GM12875 (cell line): ENCODE data around the gene TMEM59L.
"Not testable (repeated sequence)": the region's sequence is repeated elsewhere in the genome, so short reads cannot be mapped to it uniquely, and the experiment has no call there.

Experiments
- H3K4me3 ChIP-seq: one replicate; pipeline ENCODE4 v1.5.1; 2011; ENCODE audit warnings: low read depth, low read length, control low read depth
- CTCF ChIP-seq: IDR thresholded peaks from 2 replicates; pipeline ENCODE4 v1.5.1; 2011; ENCODE audit warnings: low read depth, mild to moderate bottlenecking, control low read depth, inconsistent platforms, low read length, moderate library complexity, borderline replicate concordance; ENCODE audit not compliant: insufficient read depth

Gene TMEM59L

GRCh38 chr19:18594824-18595373, 17.8 kb upstream of the TMEM59L start:
- peak overlapping the region; percentile 21 for H3K4me3 ChIP-seq
- no peak for TF ChIP-seq CTCF

DNA sequence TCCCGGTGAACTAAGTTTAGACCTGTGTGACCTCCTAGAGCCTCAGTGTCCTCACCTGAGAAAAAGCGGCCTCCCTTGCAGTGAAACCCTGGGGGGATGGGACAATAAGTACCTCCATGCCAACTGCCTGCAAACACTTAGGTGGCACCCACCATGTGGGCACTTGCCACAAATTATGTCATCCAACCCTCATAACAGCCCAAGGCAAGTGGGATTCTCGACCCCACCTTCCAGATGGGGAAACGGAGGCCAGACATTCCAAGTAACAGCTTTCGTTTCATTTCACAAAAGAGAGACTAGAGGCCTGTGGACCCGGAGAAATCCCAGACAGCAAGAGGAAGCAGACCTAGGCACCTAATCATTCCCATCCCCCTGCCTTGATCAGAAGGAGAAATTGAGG, 17.2 kb upstream of the TMEM59L start:
- no peak for TF ChIP-seq CTCF
- no peak overlapping the region for H3K4me3 ChIP-seq

DNA sequence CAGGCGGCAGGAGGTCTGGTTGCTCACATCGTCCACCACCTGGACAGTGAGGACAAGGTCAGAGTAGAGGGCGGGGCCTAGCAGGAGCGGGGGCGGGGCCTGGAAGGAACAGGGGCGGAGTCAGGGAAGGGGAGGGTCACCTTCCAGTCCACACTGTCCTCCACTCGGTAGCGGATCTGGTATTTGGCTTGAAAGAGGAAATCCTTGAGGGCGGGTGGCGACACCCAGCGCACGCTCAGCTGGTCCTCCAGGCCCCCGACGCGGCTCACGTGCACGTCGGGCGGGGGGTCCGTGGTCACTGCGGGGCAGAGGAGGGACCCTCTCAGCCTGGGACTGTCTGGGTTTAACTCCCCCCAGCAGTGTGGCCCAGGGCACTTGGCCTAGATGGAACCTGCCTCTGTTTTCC, 15.9 kb upstream of the TMEM59L start:
- no peak overlapping the region for H3K4me3 ChIP-seq
- no peak for TF ChIP-seq CTCF

DNA sequence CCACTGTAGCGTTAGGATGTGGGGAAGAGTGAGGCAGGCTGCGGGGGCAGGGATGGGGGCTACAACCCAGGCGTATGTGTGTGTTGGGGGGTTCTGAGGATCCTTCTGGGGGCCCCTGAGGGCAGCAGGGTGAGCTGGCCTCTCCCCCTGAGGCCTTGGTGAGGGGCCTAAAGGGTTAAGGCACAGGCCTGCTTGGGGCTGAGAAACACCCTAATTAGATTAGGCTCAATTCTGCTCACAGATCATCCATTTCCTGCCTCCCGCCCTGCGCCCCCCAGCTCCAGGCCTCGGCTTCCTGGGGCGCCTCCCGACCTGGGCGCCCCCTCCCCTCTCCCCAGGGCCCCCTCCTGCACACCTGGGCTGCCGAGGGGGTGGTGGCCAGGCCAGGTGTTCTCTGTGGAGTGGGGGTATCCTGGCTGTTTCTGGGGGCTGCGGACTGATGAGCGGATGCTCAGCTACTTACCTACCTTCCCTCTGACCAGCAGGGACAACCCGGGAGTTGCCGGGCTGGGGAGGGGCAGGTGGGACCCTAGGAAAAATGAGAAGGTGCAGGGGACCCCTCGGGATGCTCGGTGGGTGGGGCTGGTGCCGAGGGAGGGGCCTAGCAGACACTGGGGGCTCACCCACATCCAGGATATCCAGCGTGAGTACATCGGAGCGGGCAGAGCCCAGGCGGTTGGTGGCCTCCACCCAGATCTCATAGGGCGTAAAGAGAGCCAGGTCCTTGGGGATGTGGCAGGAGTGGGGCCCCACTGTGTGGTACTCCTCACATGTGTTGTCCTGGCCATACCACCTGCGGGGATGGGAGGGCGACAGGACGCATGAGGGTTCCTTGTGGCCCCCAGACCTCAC, 14.6 kb upstream of the TMEM59L start:
- H3K4me3 ChIP-seq = no peak overlapping the region
- no peak for TF ChIP-seq CTCF

GRCh38 chr19:18599485-18599884, 13.2 kb upstream of the TMEM59L start:
- TF ChIP-seq CTCF = no peak
- H3K4me3 ChIP-seq = no peak overlapping the region

GRCh38 chr19:18600692-18601397, 11.8 kb upstream of the TMEM59L start:
- H3K4me3 ChIP-seq = not testable (repeated sequence)

- no peak overlapping the region for H3K4me3 ChIP-seq
- TF ChIP-seq CTCF = no peak
Observed at GRCh38 chr19:18601875-18602274, 10.8 kb upstream of the TMEM59L start.
